ENCODE measurements around the gene ZNF740. TPM values are rescaled to one million over a fixed set of nuclear protein-coding genes. Genes with fewer than 3 reads are reported as not detected.

The ZNF740 gene
- total RNA-seq, 1 experiment from 2014 or later = 41.2 TPM

GRCh38 chr12:53174881-53175491, 5.5 kb upstream of the ZNF740 start:
- H2AK5ac ChIP-seq (ENCODE audit: insufficient read length, low read length) = no peak overlapping the region
- H3K4me2 ChIP-seq (ENCODE audit: insufficient read depth, insufficient read length, low read length) = no peak overlapping the region
- peaks cover 4% of the 10 kb centered on the region for H3K23me2 ChIP-seq (ENCODE audit: insufficient read length, low read depth, low read length, poor library complexity, severe bottlenecking)
- H3T11ph ChIP-seq (ENCODE audit: low read length) = no peak overlapping the region
- peak; percentile 94 for DNase-seq
- H3K14ac ChIP-seq (ENCODE audit: insufficient read depth, low read length) = no peak overlapping the region
- no peaks in the 10 kb centered on the region; a peak in 1 of 5 replicates for H3K9me3 Mint-ChIP-seq
- no peak overlapping the region; a peak in 1 of 7 replicates for H3K27ac Mint-ChIP-seq
- H2BK12ac ChIP-seq (ENCODE audit: insufficient read length, low read depth, low read length) = no peak overlapping the region
- peaks cover 100% of the 10 kb centered on the region for H3K27me3 Mint-ChIP-seq (ENCODE audit: low read depth)
- H2BK15ac ChIP-seq (ENCODE audit: low read depth, low read length) = no peak overlapping the region
- TF ChIP-seq, protein P1, sequence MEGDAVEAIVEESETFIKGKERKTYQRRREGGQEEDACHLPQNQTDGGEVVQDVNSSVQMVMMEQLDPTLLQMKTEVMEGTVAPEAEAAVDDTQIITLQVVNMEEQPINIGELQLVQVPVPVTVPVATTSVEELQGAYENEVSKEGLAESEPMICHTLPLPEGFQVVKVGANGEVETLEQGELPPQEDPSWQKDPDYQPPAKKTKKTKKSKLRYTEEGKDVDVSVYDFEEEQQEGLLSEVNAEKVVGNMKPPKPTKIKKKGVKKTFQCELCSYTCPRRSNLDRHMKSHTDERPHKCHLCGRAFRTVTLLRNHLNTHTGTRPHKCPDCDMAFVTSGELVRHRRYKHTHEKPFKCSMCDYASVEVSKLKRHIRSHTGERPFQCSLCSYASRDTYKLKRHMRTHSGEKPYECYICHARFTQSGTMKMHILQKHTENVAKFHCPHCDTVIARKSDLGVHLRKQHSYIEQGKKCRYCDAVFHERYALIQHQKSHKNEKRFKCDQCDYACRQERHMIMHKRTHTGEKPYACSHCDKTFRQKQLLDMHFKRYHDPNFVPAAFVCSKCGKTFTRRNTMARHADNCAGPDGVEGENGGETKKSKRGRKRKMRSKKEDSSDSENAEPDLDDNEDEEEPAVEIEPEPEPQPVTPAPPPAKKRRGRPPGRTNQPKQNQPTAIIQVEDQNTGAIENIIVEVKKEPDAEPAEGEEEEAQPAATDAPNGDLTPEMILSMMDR (conservative IDR thresholded peaks at IDR 0.05) = peak; percentile 63
- H3K4me1 Mint-ChIP-seq = peaks cover 18 to 27% of the 10 kb centered on the region in 2 experiments
- H3K4me1 ChIP-seq (ENCODE audit: insufficient read depth, low read length) = no peaks in the 10 kb centered on the region; the same call in 1 of the 2 replicates
- H3K56ac ChIP-seq (ENCODE audit: insufficient read length, low read depth, low read length) = no peak overlapping the region
- H3K36me3 Mint-ChIP-seq (ENCODE audit: insufficient read depth in 1 of 3, low read depth in 3 of 3) = peaks cover 0 to 6% (median 0%) of the 10 kb centered on the region in 3 experiments; a peak in 1 of 7 replicates
- H4K5ac ChIP-seq (ENCODE audit: insufficient read length, low read depth, low read length) = no peak overlapping the region
- H3K23ac ChIP-seq (ENCODE audit: insufficient read length, low read depth, low read length) = no peak overlapping the region
- no peak overlapping the region for H2BK20ac ChIP-seq (ENCODE audit: low read depth, low read length, poor library complexity, severe bottlenecking)
- no CpG with 5 or more reads among the region's 4 CpGs for WGBS (ENCODE audit: extremely low coverage, insufficient read length, low lambda C conversion rate)
- H3K79me2 ChIP-seq (ENCODE audit: insufficient read depth, low read length) = no peaks in the 10 kb centered on the region
- H3K27me3 ChIP-seq (ENCODE audit: insufficient read depth, low read length) = peaks cover 26% of the 10 kb centered on the region
- H3K4ac ChIP-seq (ENCODE audit: low read depth, low read length) = no peak overlapping the region
- H3K9me3 ChIP-seq (ENCODE audit: control insufficient read depth, low read depth, low read length) = no peaks in the 10 kb centered on the region
- no peak overlapping the region for H4K91ac ChIP-seq (ENCODE audit: insufficient read length, low read depth, low read length)
- no peak overlapping the region for H2BK120ac ChIP-seq (ENCODE audit: low read depth, low read length, poor library complexity, severe bottlenecking)
- H3K18ac ChIP-seq (ENCODE audit: insufficient read length, low read depth, low read length) = no peak overlapping the region
- H4K20me1 ChIP-seq (ENCODE audit: control insufficient read depth, insufficient read depth, insufficient read length) = no peaks in the 10 kb centered on the region
- no peak overlapping the region for H2BK5ac ChIP-seq (ENCODE audit: insufficient read length, low read length)
- H4K8ac ChIP-seq (replicated peaks; ENCODE audit: insufficient read length, low read depth, low read length) = no peak overlapping the region
- H2AFZ ChIP-seq (ENCODE audit: low read length) = no peak overlapping the region
- H3K79me1 ChIP-seq (ENCODE audit: insufficient read depth, low read depth, low read length, poor library complexity, severe bottlenecking) = no peaks in the 10 kb centered on the region
- H3K27ac ChIP-seq (ENCODE audit: insufficient read length, low read depth, low read length) = no peak overlapping the region
- peak overlapping the region in 1 of 2 experiments; percentile 17; a peak in 3 of 5 replicates for H3K4me3 Mint-ChIP-seq
- H3K9ac ChIP-seq (ENCODE audit: extremely low read depth, insufficient read length, low read length) = no peak overlapping the region
